CD14-positive monocyte (primary cell): ENCODE data around the gene RETREG2. TPM values are rescaled to one million over a fixed set of nuclear protein-coding genes. Genes with fewer than 3 reads are reported as not detected.

Experiments used
- DNase-seq, 3 donors: peaks; one replicate each; pipeline ENCODE4 v3.0.0-alpha.2; 2011 to 2022
- H2AFZ ChIP-seq: 2 replicates; pipeline ENCODE4 v1.6.0; 2012; ENCODE audit warnings: mild to moderate bottlenecking, low read depth, low read length, inconsistent platforms; ENCODE audit not compliant: insufficient read depth, poor library complexity, severe bottlenecking
- H3K27ac ChIP-seq, 2 donors: 1 replicate in 1 of 2; 2 replicates in 1 of 2; pipeline ENCODE4 v1.5.1; 2012 to 2013; ENCODE audit warnings: low read length in 2 of 2, control low read depth in 1 of 2, inconsistent platforms in 1 of 2, low read depth in 1 of 2, mild to moderate bottlenecking in 1 of 2
- H3K27me3 ChIP-seq, 2 donors: one replicate each; pipeline versions ENCODE4 v1.6.0 to v1.6.1; 2011 to 2013; ENCODE audit warnings: low read length in 2 of 2; ENCODE audit not compliant: control insufficient read depth in 2 of 2, insufficient read depth in 2 of 2
- H3K36me3 ChIP-seq, 2 donors: replicated peaks in 1 of 2; 1 replicate in 1 of 2; 2 replicates in 1 of 2; pipeline versions ENCODE4 v1.5.1 to v1.6.1; 2012 to 2013; ENCODE audit warnings: low read length in 2 of 2, control low read depth in 1 of 2, inconsistent platforms in 1 of 2, mild to moderate bottlenecking in 1 of 2; ENCODE audit not compliant: insufficient read depth in 2 of 2, control insufficient read depth in 1 of 2
- H3K4me1 ChIP-seq, 2 donors: 1 replicate in 1 of 2; 2 replicates in 1 of 2; pipeline versions ENCODE4 v1.5.1 to v1.6.1; 2012 to 2013; ENCODE audit warnings: low read length in 2 of 2, control low read depth in 1 of 2, inconsistent platforms in 1 of 2, mild to moderate bottlenecking in 1 of 2, moderate library complexity in 1 of 2; ENCODE audit not compliant: insufficient read depth in 2 of 2, control insufficient read depth in 1 of 2
- H3K4me2 ChIP-seq: replicated peaks from 2 replicates; pipeline ENCODE3; 2012; ENCODE audit warnings: low read length, moderate library complexity, mild to moderate bottlenecking; ENCODE audit not compliant: poor library complexity, severe bottlenecking; ENCODE audit errors: extremely low read depth
- H3K4me3 ChIP-seq, 3 experiments: fragments of 200-600 bp in 1 of 3; sonication (generic) in 1 of 3; replicated peaks in 1 of 3; 1 replicate in 2 of 3; 2 replicates in 1 of 3; pipeline ENCODE4 v1.5.1; 2011 to 2013; ENCODE audit warnings: low read length in 3 of 3, mild to moderate bottlenecking in 3 of 3, control low read depth in 2 of 3, low read depth in 2 of 3, inconsistent platforms in 1 of 3, moderate library complexity in 1 of 3
- H3K79me2 ChIP-seq: 2 replicates; pipeline ENCODE4 v1.6.0; 2012; ENCODE audit warnings: mild to moderate bottlenecking, control low read depth, inconsistent platforms, low read length, moderate library complexity; ENCODE audit not compliant: insufficient read depth
- H3K9ac ChIP-seq: 2 replicates; pipeline ENCODE4 v1.6.0; 2017; ENCODE audit warnings: low read length, mild to moderate bottlenecking; ENCODE audit not compliant: insufficient read depth, poor library complexity, severe bottlenecking
- H3K9me3 ChIP-seq, 2 donors: replicated peaks in 1 of 2; 1 replicate in 1 of 2; 2 replicates in 1 of 2; pipeline versions ENCODE4 v1.5.1 to v1.6.1; 2012 to 2013; ENCODE audit warnings: low read length in 2 of 2, control low read depth in 1 of 2; ENCODE audit not compliant: control insufficient read depth in 1 of 2, insufficient read depth in 1 of 2
- H4K20me1 ChIP-seq: 2 replicates; pipeline ENCODE4 v1.6.0; 2012; ENCODE audit warnings: mild to moderate bottlenecking, low read length, control low read depth, moderate library complexity; ENCODE audit not compliant: insufficient read depth
- H3K27ac Mint-ChIP-seq, 7 donors: one replicate each; pipeline ENCODE4 v1.8.0; 2020; ENCODE audit warnings: mild to moderate bottlenecking in 7 of 7, mixed read lengths in 7 of 7, moderate library complexity in 6 of 7, inconsistent platforms in 2 of 7
- H3K27me3 Mint-ChIP-seq, 3 donors: one replicate each; pipeline ENCODE4 v1.8.0; 2021 to 2022; ENCODE audit warnings: low read depth in 3 of 3, mild to moderate bottlenecking in 3 of 3, mixed read lengths in 3 of 3, moderate library complexity in 3 of 3, inconsistent platforms in 1 of 3
- H3K36me3 Mint-ChIP-seq, 2 donors: one replicate each; pipeline ENCODE4 v1.8.0; 2020; ENCODE audit warnings: mixed read lengths in 2 of 2, inconsistent platforms in 1 of 2, mild to moderate bottlenecking in 1 of 2
- H3K4me1 Mint-ChIP-seq: one replicate; pipeline ENCODE4 v1.8.0; 2020; ENCODE audit warnings: mild to moderate bottlenecking, mixed read lengths
- H3K4me3 Mint-ChIP-seq, 2 donors: one replicate each; pipeline ENCODE4 v1.8.0; 2020; ENCODE audit warnings: mild to moderate bottlenecking in 2 of 2, mixed read lengths in 2 of 2, moderate library complexity in 1 of 2
- H3K9me3 Mint-ChIP-seq, 7 donors: one replicate each; pipeline ENCODE4 v1.8.0; 2020 to 2022; ENCODE audit warnings: mixed read lengths in 7 of 7, mild to moderate bottlenecking in 6 of 7, moderate library complexity in 6 of 7, inconsistent platforms in 2 of 7
- WGBS: methylation state at CpG from one replicate; pipeline ENCODE4 v1.1.5; 2013; ENCODE audit warnings: missing lambda C conversion rate; ENCODE audit not compliant: insufficient coverage; 5-methylcytosine and 5-hydroxymethylcytosine counted together
- intact Hi-C, 2 donors: fragments of 100-400 bp; cut with micrococcal nuclease; formaldehyde crosslinking; loops; one replicate each; pipeline versions ENCODE4 v1.15.0 to v1.15.1; 2023
- polyA plus RNA-seq, 3 donors: library from polyadenylated mRNA; depleted of rRNA in 1 of 3; unstranded in 2 of 3; stranded (reverse) in 1 of 3; fragments of 300-500 nt in 2 of 3; fragments of >200 nt in 1 of 3; fragmentation: Illumina TruSeq in 2 of 3; gene quantifications; 1 replicate in 2 of 3; 2 replicates in 1 of 3; pipeline ENCODE4 v1.2.3, GENCODE V29; 2012 to 2021
- TF ChIP-seq, protein P1 (sequence below): fragments of 200-600 bp; IDR thresholded peaks from one replicate; pipeline ENCODE4 v1.8.0; 2022; ENCODE audit warnings: antibody characterized with exemption, mild to moderate bottlenecking

The RETREG2 gene
- polyA plus RNA-seq, 3 donors = 37.7 to 60.9 (median 39.4) TPM

DNA sequence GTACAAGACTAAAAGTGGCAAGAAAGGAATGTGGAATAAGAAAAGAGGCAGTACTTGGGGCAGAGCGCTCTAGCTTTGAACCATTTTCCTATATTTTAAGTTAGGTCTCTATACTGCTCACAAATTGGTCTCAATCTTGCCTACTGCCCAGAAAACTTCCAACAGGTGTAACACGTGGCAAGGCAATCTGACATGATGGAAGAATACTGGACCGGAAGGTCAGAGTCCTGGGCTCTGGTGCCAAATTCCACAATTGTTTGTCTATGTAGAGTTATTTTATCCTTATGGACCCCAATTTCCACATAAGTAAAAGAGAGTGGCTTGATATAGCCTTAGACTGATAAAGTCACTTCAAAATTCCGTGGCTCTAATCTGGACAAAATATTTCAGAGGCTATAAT, 46.3 kb upstream of the RETREG2 start:
- Histone ChIP-seq H3K4me3 (no peak overlapping the region), H3K36me3 (no peaks in the 10 kb centered on the region), H3K79me2 (no peaks in the 10 kb centered on the region), H4K20me1 (peaks cover 17% of the 10 kb centered on the region), H3K4me1 (no peaks in the 10 kb centered on the region), H3K9ac (no peak overlapping the region), H3K27ac (no peak overlapping the region), H3K9me3 (no peaks in the 10 kb centered on the region), H2AFZ (no peak overlapping the region), H3K4me2 (no peak overlapping the region), H3K27me3 (no peaks in the 10 kb centered on the region)
- peaks cover 8% of the 10 kb centered on the region for H3K4me1 Mint-ChIP-seq
- TF ChIP-seq, protein P1, sequence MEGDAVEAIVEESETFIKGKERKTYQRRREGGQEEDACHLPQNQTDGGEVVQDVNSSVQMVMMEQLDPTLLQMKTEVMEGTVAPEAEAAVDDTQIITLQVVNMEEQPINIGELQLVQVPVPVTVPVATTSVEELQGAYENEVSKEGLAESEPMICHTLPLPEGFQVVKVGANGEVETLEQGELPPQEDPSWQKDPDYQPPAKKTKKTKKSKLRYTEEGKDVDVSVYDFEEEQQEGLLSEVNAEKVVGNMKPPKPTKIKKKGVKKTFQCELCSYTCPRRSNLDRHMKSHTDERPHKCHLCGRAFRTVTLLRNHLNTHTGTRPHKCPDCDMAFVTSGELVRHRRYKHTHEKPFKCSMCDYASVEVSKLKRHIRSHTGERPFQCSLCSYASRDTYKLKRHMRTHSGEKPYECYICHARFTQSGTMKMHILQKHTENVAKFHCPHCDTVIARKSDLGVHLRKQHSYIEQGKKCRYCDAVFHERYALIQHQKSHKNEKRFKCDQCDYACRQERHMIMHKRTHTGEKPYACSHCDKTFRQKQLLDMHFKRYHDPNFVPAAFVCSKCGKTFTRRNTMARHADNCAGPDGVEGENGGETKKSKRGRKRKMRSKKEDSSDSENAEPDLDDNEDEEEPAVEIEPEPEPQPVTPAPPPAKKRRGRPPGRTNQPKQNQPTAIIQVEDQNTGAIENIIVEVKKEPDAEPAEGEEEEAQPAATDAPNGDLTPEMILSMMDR = no peak
- H3K27me3 Mint-ChIP-seq = peaks cover 1 to 4% (median 2%) of the 10 kb centered on the region in 3 donors
- H3K4me3 Mint-ChIP-seq = no peak overlapping the region
- WGBS = no CpG with 5 or more reads among the region's 4 CpGs
- H3K9me3 Mint-ChIP-seq = peaks cover 0 to 2% (median 0%) of the 10 kb centered on the region in 7 donors
- intact Hi-C loops = no loop called here
- DNase-seq = no peak
- H3K27ac Mint-ChIP-seq = no peak overlapping the region
- peaks cover 20 to 22% of the 10 kb centered on the region in 2 donors for H3K36me3 Mint-ChIP-seq

DNA sequence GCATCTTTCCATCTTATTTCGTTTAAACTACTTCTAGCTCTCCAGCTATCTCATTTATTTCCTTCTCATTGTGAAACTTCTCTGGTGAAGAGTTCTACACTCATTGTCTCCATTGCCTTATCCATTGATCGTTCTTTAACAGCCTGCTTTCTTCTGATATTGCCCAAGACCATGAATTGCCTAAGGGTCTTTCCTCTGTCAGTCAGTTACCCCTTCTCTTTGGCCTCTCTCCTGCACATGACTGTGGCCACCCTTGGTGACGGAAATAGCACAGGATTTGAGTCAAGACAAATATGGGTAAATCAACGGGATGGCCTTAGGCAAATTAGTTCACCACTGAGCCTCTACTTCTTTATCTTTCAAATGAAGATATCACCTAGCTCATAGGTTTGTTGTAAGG, 44.1 kb upstream of the RETREG2 start:
- no peak overlapping the region for H3K27ac ChIP-seq
- H3K4me1 ChIP-seq = no peaks in the 10 kb centered on the region
- intact Hi-C loops = no loop called here
- H2AFZ ChIP-seq = no peak overlapping the region
- no peak overlapping the region for H3K4me2 ChIP-seq
- no peak overlapping the region for H3K4me3 Mint-ChIP-seq
- no peak for DNase-seq
- no peak overlapping the region for H3K9ac ChIP-seq
- WGBS = 37% methylated on average over 2 of the region's 4 CpGs
- peaks cover 3% of the 10 kb centered on the region for H3K4me1 Mint-ChIP-seq
- no peaks in the 10 kb centered on the region for H3K9me3 ChIP-seq
- TF ChIP-seq, protein P1 = no peak
- no peak overlapping the region for H3K4me3 ChIP-seq
- no peaks in the 10 kb centered on the region for H3K9me3 Mint-ChIP-seq
- H3K36me3 Mint-ChIP-seq = peaks cover 23 to 28% of the 10 kb centered on the region in 2 donors
- peaks cover under 1% of the 10 kb centered on the region for H4K20me1 ChIP-seq
- no peaks in the 10 kb centered on the region for H3K79me2 ChIP-seq
- no peaks in the 10 kb centered on the region for H3K36me3 ChIP-seq
- H3K27ac Mint-ChIP-seq = no peak overlapping the region
- no peaks in the 10 kb centered on the region for H3K27me3 ChIP-seq
- peaks cover 0 to 6% (median under 1%) of the 10 kb centered on the region in 3 donors for H3K27me3 Mint-ChIP-seq
